ENCODE measurements around the gene F7. TPM values are rescaled to one million over a fixed set of nuclear protein-coding genes. Genes with fewer than 3 reads are reported as not detected.
A peak's percentile ranks its signal among the peaks of the same experiment; 100 is the strongest.

F7 gene
- total and polyA plus RNA-seq, 5 experiments from 2014 or later: 0.14 to 0.36 (median 0.16) TPM; not detected in 2

GRCh38 chr13:113064000-113064533, 41.5 kb upstream of the F7 start:
- H3K27ac Mint-ChIP-seq: no peak overlapping the region
- peak in 1 of 10 donors; percentile 22 for DNase-seq
- H3K4me1 Mint-ChIP-seq: no peaks in the 10 kb centered on the region
- H3K36me3 Mint-ChIP-seq: peaks cover 0 to 19% (median 4%) of the 10 kb centered on the region in 3 donors
- POLR2A ChIA-PET: no interaction called here
- no peak overlapping the region for H3K4me3 Mint-ChIP-seq
- ATAC-seq: no peak
- H3K9me3 Mint-ChIP-seq: no peaks in the 10 kb centered on the region
- no peaks in the 10 kb centered on the region for H3K27me3 Mint-ChIP-seq

GRCh38 chr13:113064534-113065405, 40.8 kb upstream of the F7 start:
- no peak for ATAC-seq
- H3K27me3 Mint-ChIP-seq: no peaks in the 10 kb centered on the region
- H3K9me3 Mint-ChIP-seq: no peaks in the 10 kb centered on the region
- no peak overlapping the region for H3K4me3 Mint-ChIP-seq
- DNase-seq: peak in 1 of 10 donors; percentile 23
- no peak overlapping the region for H3K27ac Mint-ChIP-seq
- POLR2A ChIA-PET: no interaction called here
- H3K4me1 Mint-ChIP-seq: no peaks in the 10 kb centered on the region
- peaks cover 0 to 17% (median 4%) of the 10 kb centered on the region in 3 donors for H3K36me3 Mint-ChIP-seq

- Mint-ChIP-seq H3K27ac (no peak overlapping the region), H3K4me1 (no peaks in the 10 kb centered on the region), H3K9me3 (no peaks in the 10 kb centered on the region), H3K27me3 (no peaks in the 10 kb centered on the region), H3K4me3 (no peak overlapping the region), H3K36me3 (peaks cover 4 to 21% (median 8%) of the 10 kb centered on the region in 3 donors)
- DNase-seq (peak in 1 of 10 donors; percentile 30), ATAC-seq (no peak)
- POLR2A ChIA-PET: no interaction called here
Measured at GRCh38 chr13:113065406-113066141, 40.0 kb upstream of the F7 start.

GRCh38 chr13:113066142-113066455, 39.5 kb upstream of the F7 start:
- Mint-ChIP-seq H3K36me3 (peaks cover 9 to 25% (median 14%) of the 10 kb centered on the region in 3 donors), H3K4me1 (no peaks in the 10 kb centered on the region), H3K27ac (no peak overlapping the region), H3K27me3 (no peaks in the 10 kb centered on the region), H3K9me3 (peaks cover 0 to 3% (median 0%) of the 10 kb centered on the region in 9 donors), H3K4me3 (no peak overlapping the region)
- ATAC-seq: no peak
- POLR2A ChIA-PET: no interaction called here
- peak in 1 of 10 donors; percentile 44 for DNase-seq

GRCh38 chr13:113066746-113067145, 38.8 kb upstream of the F7 start:
- DNase-seq (peak in 1 of 10 donors; percentile 31), ATAC-seq (no peak)
- Mint-ChIP-seq H3K4me3 (no peak overlapping the region), H3K36me3 (peaks cover 13 to 32% (median 20%) of the 10 kb centered on the region in 3 donors), H3K4me1 (no peaks in the 10 kb centered on the region), H3K27me3 (no peaks in the 10 kb centered on the region), H3K9me3 (peaks cover 0 to 9% (median 3%) of the 10 kb centered on the region in 9 donors), H3K27ac (no peak overlapping the region)
- POLR2A ChIA-PET: no interaction called here

- H3K4me3 Mint-ChIP-seq: no peak overlapping the region
- POLR2A ChIA-PET: no interaction called here
Measured at GRCh38 chr13:113069861-113070805, 35.5 kb upstream of the F7 start.

GRCh38 chr13:113070855-113071254, 34.7 kb upstream of the F7 start:
- DNase-seq (no peak), ATAC-seq (no peak)
- Mint-ChIP-seq H3K36me3 (peaks cover 14 to 44% (median 25%) of the 10 kb centered on the region in 3 donors), H3K27me3 (no peaks in the 10 kb centered on the region), H3K4me3 (no peak overlapping the region), H3K27ac (no peak overlapping the region), H3K9me3 (peaks cover 0 to 17% (median 3%) of the 10 kb centered on the region in 9 donors), H3K4me1 (no peaks in the 10 kb centered on the region)
- POLR2A ChIA-PET: no interaction called here

More at GRCh38 chr13:113069861-113070805, 35.5 kb upstream of the F7 start:
- peaks cover 0 to 17% (median 3%) of the 10 kb centered on the region in 9 donors for H3K9me3 Mint-ChIP-seq
- H3K4me1 Mint-ChIP-seq: no peaks in the 10 kb centered on the region
- H3K36me3 Mint-ChIP-seq: peaks cover 14 to 38% (median 24%) of the 10 kb centered on the region in 3 donors
- no peak for ATAC-seq
- H3K27me3 Mint-ChIP-seq: no peaks in the 10 kb centered on the region
- no peak overlapping the region for H3K27ac Mint-ChIP-seq
- peak in 1 of 10 donors; percentile 32 for DNase-seq

- Mint-ChIP-seq H3K27ac (no peak overlapping the region), H3K4me3 (no peak overlapping the region), H3K36me3 (peaks cover 14 to 51% (median 27%) of the 10 kb centered on the region in 3 donors), H3K4me1 (no peaks in the 10 kb centered on the region), H3K27me3 (no peaks in the 10 kb centered on the region), H3K9me3 (peaks cover 0 to 17% (median 3%) of the 10 kb centered on the region in 9 donors)
- ATAC-seq (no peak), DNase-seq (no peak)
- POLR2A ChIA-PET: no interaction called here
Measured at GRCh38 chr13:113072376-113072775, 33.2 kb upstream of the F7 start.

GRCh38 chr13:113073942-113074341, 31.6 kb upstream of the F7 start:
- ATAC-seq (no peak), DNase-seq (no peak)
- Mint-ChIP-seq H3K36me3 (peaks cover 14 to 55% (median 30%) of the 10 kb centered on the region in 3 donors), H3K27me3 (no peaks in the 10 kb centered on the region), H3K4me1 (no peaks in the 10 kb centered on the region), H3K27ac (no peak overlapping the region), H3K9me3 (peaks cover 0 to 17% (median 3%) of the 10 kb centered on the region in 9 donors), H3K4me3 (no peak overlapping the region)
- POLR2A ChIA-PET: no interaction called here

- H3K27me3 Mint-ChIP-seq: no peaks in the 10 kb centered on the region
- H3K9me3 Mint-ChIP-seq: peaks cover 0 to 17% (median 3%) of the 10 kb centered on the region in 9 donors
- peaks cover 14 to 56% (median 30%) of the 10 kb centered on the region in 3 donors for H3K36me3 Mint-ChIP-seq
- H3K4me3 Mint-ChIP-seq: no peak overlapping the region
- H3K4me1 Mint-ChIP-seq: peaks cover 0 to 1% (median 0%) of the 10 kb centered on the region in 4 donors
- H3K27ac Mint-ChIP-seq: no peak overlapping the region
- no peak for DNase-seq
- POLR2A ChIA-PET: no interaction called here
- no peak for ATAC-seq
Measured at GRCh38 chr13:113074401-113074800, 31.2 kb upstream of the F7 start.

- Mint-ChIP-seq H3K36me3 (peaks cover 14 to 57% (median 30%) of the 10 kb centered on the region in 3 donors), H3K4me1 (peaks cover 0 to 2% (median 0%) of the 10 kb centered on the region in 4 donors), H3K27me3 (no peaks in the 10 kb centered on the region), H3K4me3 (no peak overlapping the region), H3K27ac (no peak overlapping the region), H3K9me3 (peaks cover 0 to 17% (median 3%) of the 10 kb centered on the region in 9 donors)
- ATAC-seq (no peak), DNase-seq (no peak)
- POLR2A ChIA-PET: no interaction called here
Measured at GRCh38 chr13:113074876-113075275, 30.7 kb upstream of the F7 start.

- Mint-ChIP-seq H3K27me3 (no peaks in the 10 kb centered on the region), H3K9me3 (peaks cover 0 to 17% (median 3%) of the 10 kb centered on the region in 9 donors), H3K4me3 (no peak overlapping the region), H3K36me3 (peaks cover 9 to 50% (median 25%) of the 10 kb centered on the region in 3 donors), H3K4me1 (peaks cover 0 to 2% (median 0%) of the 10 kb centered on the region in 4 donors), H3K27ac (no peak overlapping the region)
- DNase-seq: no peak
- POLR2A ChIA-PET: no interaction called here
- no peak for ATAC-seq
Measured at GRCh38 chr13:113075711-113076110, 29.9 kb upstream of the F7 start.

All from naive thymus-derived CD8-positive, alpha-beta T cell (primary cell).